CD4-positive, alpha-beta T cell treated with Interleukin-4 for 4 hours (primary cell): ENCODE data around the gene ACSL5.

Experiments used
- DNase-seq: peaks from one replicate; pipeline ENCODE4 v3.0.0-alpha.2; 2020

ACSL5 gene, protein sequence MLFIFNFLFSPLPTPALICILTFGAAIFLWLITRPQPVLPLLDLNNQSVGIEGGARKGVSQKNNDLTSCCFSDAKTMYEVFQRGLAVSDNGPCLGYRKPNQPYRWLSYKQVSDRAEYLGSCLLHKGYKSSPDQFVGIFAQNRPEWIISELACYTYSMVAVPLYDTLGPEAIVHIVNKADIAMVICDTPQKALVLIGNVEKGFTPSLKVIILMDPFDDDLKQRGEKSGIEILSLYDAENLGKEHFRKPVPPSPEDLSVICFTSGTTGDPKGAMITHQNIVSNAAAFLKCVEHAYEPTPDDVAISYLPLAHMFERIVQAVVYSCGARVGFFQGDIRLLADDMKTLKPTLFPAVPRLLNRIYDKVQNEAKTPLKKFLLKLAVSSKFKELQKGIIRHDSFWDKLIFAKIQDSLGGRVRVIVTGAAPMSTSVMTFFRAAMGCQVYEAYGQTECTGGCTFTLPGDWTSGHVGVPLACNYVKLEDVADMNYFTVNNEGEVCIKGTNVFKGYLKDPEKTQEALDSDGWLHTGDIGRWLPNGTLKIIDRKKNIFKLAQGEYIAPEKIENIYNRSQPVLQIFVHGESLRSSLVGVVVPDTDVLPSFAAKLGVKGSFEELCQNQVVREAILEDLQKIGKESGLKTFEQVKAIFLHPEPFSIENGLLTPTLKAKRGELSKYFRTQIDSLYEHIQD

DNA sequence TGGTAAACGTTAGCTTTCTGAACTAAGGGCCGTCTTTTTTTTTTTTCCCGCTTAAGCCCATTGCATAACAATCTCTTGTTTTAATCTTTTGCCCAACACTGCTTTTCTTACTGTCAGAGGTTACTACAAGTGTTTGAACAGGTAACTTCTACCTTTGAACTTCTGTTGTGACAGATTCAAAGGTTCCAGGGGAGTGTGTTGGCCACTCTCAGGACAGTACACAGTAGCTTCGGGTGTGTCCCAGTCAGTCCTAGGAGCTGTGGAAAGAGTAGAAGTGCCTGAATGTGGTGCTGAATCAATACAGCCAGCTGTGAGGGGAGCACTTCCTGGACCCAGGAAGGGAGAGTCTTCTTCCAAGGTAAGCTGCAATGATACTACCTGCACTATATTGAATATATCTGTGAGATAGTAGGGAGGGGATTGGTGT, at the start of gene ACSL5:
ACSL5 (plus strand) TSS at position 205 of the 427 bp plus-strand sequence. CDS start 20,831 bp downstream, outside the sequence.
- DNase-seq, result no peak

DNA sequence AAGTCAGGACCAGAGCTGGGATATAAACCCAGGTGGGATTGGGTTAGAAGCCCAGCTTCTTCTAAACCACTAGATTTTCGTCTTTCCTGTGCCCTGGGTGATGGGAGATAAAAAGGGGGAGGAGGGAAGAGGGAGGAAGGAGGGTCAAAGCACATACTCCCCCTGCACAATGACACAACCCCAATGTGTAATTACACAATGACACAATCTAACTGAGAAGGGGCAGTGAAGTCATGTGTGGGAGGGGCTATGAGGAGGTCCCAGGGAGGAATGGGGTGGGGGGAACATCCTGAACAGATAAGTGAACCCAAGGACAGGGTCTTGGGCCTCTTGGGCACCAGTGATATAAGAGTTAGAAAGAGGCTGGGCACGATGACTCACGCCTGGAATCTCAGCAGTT, 46.2 kb upstream of the ACSL5 start:
- no peak for DNase-seq

DNA sequence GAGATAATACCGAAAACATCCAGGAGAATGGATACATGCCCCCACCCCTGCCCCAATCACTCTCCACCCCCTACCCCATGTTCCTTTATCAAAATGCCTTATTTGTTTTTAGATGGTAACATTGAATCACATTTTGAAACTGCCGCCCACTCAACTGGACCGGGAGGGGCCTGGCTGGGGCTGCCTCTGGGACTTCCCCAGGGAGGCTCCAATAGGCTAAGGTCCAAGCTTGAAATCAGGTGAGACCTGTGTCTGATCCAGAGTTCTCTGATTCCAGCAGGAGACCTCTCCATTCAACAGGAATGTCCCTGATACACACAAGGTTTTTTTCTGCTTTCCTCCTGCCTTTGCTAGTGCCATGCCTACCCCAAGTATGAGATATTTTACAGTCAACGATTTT, 43.8 kb upstream of the ACSL5 start:
- no peak for DNase-seq

DNA sequence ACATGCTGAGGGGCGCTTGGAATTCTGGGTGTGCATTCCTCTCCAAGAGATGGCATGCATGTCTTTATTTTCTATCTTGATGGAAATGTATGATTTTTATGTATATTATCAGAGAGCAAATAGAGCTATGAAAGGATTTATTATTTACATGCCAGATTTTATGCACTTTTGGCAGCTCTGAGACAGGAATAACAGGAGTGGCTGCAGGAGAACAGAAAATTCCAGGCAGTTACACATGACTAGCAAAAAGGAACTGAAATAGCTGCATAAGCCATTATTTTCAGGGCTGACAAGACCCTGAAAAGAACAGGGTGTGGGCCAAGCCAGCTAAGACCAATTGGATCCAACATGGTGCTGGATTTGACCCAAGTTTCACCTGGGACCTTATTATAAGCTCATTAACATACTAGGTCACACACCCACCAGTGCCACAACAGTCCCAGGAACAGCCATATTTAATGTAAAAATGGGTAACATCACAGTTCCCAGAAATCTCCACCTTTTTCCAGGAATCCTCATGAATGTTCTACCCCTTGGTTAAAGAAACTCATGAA, 43.2 kb upstream of the ACSL5 start:
- no peak for DNase-seq

DNA sequence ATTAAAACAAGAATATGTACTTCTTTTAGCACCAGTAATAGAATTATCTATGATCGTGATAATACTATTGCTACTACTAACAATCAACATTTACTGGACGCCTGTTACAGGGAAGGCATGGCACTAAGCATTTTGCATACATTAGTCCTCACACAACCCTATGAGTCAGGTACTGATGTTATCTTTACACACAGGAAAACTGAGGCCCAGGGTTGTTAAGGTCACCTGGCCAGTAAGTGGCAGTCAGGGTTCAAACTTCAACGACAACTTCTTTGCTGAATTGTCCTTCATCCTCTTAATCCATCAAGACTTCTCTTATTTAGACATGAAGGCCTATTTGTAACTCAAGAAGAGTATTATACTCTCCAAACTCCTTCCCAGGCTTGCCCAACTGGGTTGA, 41.9 kb upstream of the ACSL5 start:
- no peak for DNase-seq

DNA sequence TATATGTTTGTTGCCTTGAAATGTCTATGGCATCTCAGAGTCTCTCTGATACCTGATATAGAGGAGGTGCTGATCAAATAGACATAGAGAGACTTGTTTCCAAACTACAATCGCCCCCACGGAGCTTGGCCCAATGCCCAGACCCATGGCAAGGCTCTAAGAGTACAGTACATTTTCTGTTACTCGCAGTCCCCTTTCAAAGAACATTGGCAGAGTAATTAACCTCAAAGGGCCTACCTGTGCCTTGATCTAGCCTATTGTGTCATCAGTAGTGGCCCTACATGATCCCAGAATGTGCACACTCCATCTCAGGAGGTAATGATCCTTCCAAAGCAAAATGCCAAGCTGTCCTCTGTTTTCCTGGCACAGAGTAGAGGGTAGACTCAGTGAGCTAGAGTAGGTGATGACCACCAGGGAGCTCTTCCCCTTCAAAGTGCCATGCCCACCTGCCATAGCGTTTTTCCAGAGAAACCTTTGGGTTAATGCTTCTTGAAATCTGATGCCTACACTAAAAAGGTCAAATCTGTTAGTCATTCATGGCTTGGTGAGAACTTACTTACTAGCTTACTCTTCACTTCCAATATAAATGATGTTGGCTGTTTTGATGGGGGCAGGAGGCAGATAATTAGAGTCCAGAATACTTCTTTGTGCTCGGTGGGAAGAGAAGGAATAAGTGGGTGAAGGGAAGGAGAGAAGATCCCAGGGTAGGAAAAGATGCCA, 41.2 kb upstream of the ACSL5 start:
- DNase-seq, result no peak

DNA sequence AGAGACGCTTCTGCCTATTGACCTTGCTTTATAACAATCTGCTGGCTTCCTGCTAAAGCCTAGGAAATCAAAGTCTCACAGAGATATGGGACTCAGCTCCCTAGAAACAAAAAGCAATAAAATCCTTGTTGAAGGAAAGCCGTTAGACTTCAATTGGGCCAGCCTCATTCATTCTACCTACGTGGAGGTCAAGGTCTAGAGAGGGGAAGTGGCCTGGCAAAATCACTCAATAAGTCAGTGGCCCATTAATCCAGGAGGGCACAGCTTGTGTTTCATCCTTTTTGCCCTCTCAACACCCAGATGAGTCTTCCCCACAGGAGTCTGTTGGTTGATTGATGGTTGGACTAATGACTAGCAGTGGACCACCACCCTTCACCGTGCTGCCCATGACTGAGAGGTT, 40.5 kb upstream of the ACSL5 start:
- DNase-seq, result no peak

DNA sequence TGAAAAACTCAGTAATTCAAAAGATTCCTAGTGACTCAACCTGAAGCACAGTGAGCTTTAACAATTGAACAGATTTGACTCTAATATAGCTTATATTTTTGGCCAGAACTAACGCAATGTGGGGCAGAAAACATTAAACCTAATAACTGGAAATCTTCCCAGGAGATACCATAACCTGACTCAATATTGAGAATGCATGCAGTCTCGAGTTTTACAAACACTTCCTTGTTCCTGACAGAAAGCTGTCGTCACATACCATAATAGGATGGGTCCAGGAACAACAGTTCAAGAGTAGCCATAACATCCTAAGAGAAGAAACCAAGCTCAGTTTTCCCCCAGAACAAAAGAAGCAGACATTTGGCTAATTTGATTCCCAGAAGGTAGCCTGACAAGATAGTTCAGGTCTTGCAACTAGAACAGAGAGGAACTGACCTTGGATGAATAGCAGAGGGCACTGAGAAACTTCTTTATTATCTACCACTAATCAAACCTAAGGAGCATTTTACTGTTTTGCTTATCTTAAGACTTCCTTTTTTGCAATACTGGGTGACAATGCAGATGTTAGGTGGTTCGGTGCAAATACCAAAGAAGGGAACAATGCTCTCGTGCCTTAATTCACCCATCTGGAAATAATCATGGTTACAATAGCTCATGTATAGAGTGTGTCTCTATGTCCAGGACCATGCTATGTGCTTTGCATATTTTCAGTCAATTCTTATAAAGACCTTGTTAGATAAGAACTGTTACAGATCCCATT, 38.6 kb upstream of the ACSL5 start:
- DNase-seq, result no peak

DNA sequence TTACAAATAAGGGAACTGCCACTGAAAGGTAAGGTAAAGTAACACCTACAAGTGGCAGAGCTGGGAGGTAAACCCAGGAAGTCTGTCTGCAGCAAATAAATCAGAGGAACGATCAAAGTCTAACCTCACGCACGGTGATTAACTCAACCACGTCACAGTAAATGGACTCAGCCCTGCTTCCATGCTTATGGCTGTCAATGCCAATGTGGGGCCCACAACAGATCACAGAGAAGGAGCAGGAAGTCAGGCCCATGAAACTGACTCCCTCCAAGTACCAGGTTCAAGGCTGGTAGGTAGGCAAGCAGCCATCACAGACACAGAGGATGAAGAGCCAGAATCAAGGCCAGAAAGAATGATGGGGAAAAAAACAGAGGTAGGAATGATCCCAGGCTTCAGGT, 38.0 kb upstream of the ACSL5 start:
- DNase-seq, result no peak

DNA sequence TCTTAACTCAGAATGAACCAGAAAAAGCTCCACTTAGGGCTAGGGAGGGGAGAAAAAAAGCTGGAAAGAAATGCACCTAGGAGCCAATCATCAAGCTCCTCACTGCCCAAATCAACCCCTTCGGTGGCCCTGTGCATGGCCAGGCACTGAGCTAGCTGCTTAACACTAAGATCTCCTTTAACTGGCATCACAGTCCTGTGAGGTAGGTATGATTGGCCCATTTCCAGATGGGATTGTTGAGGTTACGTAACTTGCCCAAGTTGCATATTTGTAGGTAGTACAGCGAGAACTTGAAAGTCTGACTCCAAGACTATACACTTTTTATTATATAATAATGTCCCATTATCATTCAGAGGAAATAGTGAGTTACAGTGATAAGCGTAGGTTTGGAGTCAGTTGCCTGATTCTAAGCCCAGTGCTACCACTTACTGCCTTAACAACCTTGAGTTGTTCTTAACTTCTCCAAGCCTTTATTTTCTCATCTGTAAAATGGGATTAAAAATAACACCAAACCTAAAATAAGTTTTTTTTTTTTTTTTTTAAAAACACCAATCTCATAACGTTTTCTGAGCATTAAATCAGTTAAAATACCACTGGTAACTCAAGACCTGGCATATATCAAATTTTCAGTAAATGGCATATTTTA, 37.2 kb upstream of the ACSL5 start:
- no peak for DNase-seq

DNA sequence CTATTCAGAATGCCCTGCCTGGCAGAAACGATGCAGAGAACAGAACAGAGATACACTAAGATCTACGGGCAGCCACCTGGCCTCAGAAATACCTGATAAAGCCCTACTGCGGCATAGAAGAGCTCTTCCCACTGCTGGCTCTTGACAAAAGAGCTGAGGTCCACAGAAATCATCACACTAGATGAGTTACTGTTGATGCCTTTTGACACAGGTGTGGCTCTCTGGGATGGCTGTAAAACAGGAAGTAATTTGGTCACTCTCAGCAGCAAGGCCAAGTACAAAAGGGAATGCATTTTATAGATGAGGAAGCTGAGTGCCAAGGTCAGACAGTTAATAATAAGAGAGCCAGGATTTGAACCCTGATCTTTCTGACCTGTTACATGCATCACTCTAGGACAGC, 35.0 kb upstream of the ACSL5 start:
- no peak for DNase-seq

DNA sequence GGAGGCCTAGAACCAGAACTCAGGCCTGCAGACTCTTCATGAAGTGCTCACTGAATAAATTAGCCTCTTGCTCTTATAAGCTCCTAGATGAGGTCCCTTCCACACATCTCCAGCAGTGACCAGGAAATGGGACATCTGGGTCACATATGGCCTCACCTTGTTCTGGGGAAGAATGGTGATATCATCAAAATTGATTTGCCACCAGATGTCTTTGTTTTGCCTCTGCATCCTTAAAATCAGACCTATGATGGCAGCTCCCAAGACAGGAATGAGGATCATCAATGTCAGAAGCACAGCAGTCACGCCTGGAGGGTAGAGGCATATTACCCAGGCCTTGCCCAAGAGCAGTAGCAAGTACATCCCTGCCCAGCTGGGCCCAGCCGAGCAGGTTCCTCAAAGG, 33.3 kb upstream of the ACSL5 start:
- DNase-seq, result no peak

DNA sequence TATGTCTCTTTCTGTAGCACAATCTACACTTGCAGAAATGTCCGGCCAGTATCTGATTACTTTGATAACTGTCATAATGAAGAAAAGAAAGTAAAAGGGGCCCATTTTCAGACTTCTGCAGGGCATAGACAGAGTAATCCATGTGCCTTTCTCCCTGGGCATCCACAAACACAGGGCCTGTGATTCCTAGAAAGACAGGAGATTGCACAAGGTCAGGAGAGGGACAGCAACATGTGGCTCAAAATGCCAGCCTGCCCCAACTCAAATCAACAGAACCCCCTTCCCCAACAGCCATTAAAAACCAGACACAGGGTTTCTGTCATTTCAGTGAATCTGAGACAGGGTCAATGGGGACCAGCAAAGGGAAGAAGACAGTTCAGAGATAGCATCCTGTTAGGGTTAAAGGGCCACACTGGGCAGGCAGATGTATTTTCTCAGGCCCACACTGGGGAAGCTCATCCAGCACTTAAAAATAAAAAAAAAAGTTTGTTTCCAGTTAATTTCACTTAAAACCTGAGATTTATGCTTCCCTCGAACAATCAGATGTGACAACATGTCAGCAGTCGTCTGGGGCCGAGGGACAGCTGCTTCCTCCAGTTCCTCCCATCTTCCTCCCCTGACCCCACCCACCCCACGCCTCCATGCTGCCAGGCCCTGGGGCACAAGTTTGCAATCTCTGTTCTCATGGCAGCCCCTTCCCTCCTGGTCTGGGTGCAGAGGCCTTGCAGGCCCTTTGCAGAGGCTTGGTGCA, 30.7 kb upstream of the ACSL5 start:
- no peak for DNase-seq

DNA sequence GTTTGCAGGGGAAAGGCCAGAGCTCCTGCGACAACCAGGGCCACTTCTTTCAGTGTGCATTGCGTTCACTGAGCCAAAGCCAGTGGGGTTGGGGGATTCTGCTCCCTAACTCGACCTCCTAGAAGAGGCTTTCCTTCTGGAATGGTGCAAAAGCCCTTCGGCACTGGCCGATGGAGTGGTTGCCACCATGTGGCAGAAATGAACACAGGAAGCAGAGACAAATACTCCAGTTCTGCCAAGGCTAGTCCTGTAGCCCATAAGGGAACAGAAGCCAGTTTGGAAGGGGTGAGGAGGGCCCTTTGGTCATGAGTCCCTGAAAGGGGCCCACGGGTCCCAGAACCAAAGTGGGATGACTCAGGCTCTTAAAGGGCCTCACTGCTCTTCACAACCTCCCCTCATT, 29.7 kb upstream of the ACSL5 start:
- no peak for DNase-seq

DNA sequence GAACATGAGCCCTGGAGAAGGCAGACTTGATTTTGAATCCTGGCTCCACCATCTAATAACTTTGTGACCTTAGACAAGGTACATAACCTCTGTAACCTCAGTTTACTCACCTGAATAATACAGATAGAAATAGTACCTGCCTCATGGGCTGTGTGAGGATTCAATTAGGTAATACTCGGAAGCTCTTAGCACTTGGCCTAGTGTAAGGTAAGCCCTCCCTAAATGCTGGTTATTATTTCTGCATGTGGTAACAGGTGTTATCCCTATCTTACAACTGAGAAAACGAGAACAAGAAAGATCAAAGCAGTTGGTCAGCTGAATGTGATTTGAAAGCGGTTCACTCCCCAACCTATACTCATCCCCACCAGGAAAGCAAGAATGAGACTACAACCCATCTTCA, 28.7 kb upstream of the ACSL5 start:
- DNase-seq, result no peak

DNA sequence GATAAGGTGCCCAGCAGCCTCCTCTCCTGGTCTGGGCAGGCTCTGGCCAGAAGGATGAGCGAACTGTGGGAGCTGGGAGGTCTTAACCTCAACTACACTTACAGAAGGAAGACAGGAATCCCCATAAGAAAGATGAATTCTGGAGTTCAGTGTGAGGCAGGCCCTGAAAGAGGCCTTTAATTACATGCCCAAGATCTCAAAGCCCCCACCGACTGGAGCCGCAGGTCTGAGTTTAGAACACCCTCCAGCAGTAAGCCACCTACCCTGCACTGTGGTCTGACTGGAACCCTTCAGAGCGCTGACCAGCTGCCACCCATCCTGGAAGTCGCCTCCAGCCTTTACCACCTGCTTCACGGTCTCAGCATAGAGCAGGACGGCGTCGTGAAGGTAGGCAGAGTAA, 28.2 kb upstream of the ACSL5 start:
- DNase-seq, result no peak

DNA sequence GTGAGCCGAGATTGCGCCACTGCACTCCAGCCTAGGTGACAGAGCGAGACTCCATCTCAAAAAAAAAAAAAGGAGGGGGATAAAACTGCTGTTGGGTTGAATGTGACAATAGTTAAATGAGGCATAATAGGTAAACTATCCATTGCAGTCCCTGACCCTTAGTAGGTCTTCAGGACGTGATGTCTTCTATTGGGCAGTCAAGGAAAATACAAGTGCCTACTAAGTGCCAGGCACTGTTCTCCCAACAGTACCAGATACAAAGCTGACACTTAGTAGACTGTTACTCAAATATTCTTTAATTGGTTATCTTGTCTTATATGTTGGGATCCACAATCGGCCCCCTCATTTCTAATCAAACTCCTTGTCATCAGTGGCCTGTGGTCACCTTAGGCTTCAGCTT, 27.1 kb upstream of the ACSL5 start:
- DNase-seq, result no peak

DNA sequence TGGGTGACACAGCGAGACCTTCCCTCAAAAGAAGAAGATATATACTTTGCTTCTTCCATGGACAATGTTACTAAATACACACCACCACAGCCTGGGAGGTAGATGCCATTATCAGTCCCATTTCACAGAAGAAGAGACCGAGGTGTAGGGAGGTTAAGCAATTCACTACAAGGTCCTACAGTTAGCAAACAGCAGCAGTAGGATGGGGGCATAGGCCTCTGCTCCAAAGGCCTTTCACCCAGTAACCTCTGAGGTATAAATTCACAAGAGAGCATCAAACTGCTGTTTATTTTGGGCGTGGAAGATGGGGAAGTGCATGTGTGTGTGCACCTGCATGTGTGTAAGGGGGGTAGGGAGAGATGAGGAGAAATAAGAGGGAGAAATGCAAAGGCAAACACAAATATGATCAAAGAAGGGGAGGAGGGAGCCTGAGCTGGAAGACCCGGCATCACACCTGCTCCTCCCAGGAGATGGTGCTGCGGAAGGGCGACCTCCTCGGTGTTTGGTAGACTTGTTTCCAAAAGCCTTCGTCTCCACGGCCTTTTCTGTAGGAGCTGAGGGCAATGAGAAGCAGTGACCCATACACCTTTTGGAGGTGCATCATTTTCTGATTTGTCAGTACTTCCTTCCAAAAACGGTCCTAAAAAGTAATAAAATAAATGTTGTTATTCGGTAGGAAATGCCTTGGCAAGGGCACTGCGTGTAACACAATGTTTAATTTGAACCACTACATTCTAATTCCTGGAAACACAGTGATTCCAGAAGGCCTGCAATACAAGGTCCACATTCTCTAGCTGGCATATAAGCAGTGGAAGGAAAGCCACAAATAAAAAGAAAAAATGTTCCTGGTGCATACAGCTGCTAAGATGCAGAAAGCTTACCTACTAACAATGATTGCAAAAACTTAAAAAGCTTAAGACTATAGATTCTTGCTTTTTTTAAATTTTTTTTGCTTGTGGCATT, 25.9 kb upstream of the ACSL5 start:
- no peak for DNase-seq

DNA sequence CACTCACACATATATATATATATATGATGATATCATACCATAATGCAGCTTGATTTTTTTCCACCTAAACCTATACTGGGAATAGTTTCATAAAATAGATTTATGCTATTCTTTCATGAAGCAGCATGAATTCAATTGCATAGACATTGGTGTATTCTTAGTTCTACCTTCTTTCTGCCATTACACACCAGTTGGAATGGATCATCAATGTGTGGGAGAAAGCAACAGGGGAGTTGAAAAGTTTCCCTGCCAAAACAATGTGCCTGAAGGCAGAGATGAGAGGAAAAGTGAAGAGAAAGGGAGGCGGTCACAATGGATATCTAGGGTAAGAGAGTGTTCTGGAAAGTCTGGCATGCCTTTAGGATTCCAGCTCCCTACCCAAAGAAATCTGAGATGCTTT, 25.2 kb upstream of the ACSL5 start:
- no peak for DNase-seq

DNA sequence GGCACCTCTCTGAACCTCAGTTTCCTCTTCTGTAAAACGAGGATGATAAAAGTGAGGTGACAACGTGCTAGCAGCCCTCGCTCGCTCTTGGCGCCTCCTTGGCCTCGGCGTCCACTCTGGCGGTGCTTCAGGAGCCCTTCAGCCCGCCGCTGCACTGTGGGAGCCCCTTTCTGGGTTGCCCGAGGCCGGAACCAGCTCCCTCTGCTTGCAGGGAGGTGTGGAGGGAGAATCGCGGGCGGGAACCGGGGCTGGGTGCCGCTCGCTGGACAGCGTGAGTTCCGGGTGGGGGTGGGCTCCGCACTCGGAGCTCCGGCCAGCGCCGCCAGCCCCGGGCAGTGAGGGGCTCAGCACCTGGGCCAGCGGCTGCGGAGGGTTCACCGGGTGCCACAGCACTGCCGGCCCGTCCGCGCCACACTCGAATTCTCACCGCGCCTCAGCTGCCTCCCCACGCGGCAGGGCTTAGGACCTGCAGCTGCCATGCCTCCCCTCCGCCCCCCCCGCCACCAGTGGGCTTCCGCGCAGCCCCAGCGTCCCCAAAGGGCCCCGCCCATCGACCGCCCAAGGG, 24.3 kb upstream of the ACSL5 start:
- no peak for DNase-seq
